Activated CD8-positive, alpha-beta memory T cell treated with anti-CD3 and anti-CD28 coated beads, Interleukin-2, amount 50 U/mL, for 24 hours (primary cell): ENCODE results near the gene ESPNL.

Source experiments
- DNase-seq: peaks from one replicate; pipeline ENCODE4 v3.0.0-alpha.2; 2020; ENCODE audit errors: extremely low read depth

The ESPNL gene

DNA sequence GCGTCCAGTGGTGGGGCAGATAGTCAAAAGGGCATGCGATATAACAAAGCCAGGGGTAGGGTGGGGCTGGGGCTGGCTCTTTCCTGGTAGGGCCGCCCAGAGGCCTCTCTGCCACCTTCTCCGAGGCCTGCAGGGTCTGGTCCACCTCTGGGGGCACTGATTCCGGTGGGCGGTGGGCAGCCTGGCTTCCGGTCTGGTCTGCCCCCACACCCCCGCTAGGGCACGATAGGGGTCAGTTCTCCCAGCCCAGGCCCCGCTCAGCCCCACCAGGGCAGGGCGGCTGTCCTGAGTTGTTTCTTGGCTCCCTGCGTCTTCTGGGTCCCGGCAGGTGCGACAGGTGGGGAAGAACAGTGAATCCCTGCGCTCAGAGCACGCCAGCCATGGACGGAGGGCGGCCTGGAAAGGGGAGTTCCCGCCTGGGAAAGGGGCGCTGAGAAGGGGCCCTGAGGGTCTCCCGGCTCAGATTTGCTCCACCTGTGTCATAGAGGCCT lies 57.9 kb downstream of the ESPNL start:
- DNase-seq: no peak

- DNase-seq: no peak
Measured at GRCh38 chr2:238158509-238159070, 58.5 kb downstream of the ESPNL start, which contains the start of gene ERFE. Gene ERFE (plus strand): TSS chr2:238158970. CDS start chr2:238159008, 38 bp downstream.

DNA sequence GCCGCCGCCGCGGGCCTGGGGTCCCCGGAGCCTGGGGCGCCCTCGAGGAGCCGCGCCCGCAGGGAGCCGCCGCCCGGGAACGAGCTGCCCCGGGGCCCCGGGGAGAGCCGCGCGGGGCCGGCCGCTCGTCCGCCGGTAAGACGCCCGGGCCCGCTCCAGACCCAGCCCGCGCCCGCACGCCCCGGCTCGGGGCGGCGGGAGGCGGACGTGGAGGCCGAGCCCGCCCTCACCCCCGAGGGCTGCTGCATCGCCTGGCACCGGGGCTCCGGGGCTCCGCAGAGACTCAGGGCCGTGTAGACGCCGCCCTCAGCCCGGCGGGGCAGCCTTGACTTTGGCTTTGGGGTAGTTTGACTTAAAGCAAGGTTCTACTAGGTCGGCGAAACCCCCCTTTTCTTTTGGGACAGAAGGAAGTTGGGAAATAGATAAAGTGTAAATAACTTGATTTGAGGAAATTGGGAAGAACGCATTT lies 59.0 kb downstream of the ESPNL start:
- no peak for DNase-seq

DNA sequence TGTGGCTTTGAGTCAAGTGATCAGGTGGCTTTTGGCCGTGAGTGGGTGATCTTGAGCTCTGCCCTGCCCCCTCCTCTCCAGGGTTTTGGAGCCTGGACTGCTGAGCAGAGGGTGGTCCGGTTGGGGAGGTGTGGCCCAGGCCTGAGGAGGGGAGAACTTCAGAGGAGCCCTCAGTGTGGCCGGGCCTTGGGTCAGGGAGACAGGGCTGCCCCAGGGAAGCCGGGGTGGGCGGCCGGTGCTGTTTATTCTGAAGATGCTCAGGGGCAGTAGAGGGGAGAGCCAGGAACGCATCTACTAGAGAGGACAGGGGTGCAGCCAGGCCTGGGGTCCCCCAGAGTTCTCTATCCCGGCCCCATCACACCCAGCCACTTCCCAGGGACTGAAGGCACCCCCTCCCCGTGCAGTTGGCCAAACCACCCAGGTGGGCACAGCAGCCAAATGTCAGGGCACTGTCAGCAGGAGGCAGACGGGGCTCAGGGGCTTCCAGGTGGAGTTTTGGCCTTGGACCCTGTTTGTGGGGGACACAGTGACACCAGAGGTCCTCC lies 59.6 kb downstream of the ESPNL start:
- DNase-seq: no peak

GRCh38 chr2:238160206-238161129 lies 60.3 kb downstream of the ESPNL start:
- DNase-seq: no peak

DNA sequence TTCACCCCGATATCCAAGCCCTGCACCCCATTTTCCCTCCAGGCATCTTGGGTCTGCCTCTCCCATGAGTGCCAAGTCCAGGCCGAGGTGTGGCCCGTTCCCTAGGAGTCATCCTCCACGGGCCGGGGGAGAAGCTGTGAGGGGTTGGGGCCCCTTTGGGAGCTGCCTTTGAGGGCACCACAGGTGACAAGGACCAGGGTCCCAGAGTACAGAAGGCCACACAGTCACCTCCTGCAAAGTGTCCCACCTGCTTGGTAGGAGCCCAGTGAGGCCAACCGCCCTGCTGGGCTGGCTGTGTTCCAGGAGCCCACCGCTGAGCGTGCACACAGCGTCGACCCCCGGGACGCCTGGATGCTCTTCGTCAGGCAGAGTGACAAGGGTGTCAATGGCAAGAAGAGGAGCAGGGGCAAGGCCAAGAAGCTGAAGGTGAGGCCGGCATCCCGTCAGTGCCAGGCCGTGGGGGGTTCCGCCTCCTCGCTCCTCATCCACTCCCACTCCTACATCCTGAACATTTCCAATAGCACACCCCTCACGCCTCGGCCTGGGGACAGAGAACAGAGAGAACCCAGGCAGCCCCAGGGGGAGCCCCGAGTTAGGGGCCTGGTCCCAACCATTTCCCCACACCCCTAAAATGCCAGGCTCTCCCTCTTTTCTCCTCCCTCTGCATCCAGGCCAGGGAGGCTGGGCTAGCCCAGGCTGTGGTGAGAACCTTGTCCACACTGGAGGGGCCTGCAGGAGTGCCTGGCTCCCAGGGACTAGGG lies 61.3 kb downstream of the ESPNL start:
- DNase-seq: no peak

GRCh38 chr2:238162251-238162845 lies 62.2 kb downstream of the ESPNL start:
- no peak for DNase-seq

- DNase-seq: no peak
Measured at GRCh38 chr2:238162846-238163441, 62.8 kb downstream of the ESPNL start.

- no peak for DNase-seq
Measured at GRCh38 chr2:238163481-238164198, 63.5 kb downstream of the ESPNL start.

GRCh38 chr2:238164906-238165287 lies 64.8 kb downstream of the ESPNL start:
- no peak for DNase-seq

GRCh38 chr2:238165288-238165921 lies 65.3 kb downstream of the ESPNL start:
- no peak for DNase-seq

DNA sequence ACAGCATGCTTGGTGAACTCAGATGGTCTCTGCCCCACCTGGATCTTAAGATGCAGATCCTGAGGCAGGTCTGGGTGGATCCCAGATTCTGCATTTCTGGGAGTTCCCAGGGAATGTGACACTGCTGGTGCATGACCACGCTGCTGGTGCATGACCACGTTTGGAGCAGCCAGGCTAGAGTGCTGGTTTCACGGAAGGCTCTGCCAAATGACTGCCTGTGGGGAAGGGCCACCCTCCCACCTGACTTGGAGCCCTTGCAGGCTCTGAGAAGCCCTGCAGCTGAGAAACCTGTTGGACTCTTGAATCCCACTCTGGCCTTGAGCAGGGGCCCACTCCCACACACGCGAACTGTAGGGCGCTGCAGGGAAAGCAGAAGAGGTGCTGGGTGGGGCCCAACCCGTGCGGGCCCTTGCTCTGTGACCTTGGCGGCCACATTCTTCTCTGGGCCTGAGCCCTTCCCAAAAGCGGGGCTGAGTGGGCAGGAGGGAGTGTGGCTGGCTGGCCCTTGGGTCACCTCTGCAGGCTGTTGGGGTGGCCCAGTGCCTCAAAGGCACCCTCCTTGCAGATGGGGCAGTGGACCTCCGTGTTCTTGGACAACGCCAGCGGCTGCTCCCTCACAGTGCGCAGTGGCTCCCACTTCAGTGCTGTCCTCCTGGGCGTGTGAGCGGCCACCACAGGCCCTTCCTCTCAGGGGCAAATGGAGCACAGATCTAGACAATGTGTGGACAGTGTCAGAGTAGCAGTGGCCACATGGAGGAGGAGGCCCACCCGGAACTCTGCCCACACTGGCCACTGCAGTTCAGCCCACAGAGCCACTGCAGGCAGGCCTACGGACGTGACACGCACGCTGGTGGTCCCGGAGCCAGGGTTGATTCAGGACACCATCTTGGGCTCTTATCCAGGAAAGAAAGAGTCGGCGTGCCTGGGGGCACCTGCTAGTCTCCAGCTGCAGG lies 66.5 kb downstream of the ESPNL start:
- DNase-seq: no peak

DNA sequence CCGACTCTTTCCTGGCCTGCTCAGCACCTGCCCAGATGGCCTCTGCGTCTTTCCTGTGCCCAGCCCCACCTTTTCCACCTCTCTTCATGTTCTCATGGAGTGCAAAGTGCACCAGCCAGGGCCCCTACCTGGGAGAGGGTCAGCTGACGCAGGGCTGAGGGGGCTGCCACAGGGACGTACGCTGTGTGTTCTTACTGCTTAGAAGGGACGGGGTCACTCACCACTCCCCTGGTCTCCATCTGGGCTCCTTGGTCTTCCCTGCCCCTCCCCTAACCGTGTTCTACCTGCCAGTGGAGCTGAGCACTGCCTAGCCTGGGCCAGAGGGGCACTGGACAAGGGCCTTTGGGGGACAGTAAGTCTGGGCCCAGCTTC lies 67.2 kb downstream of the ESPNL start:
- no peak for DNase-seq

GRCh38 chr2:238167761-238168160 lies 67.6 kb downstream of the ESPNL start:
- no peak for DNase-seq

DNA sequence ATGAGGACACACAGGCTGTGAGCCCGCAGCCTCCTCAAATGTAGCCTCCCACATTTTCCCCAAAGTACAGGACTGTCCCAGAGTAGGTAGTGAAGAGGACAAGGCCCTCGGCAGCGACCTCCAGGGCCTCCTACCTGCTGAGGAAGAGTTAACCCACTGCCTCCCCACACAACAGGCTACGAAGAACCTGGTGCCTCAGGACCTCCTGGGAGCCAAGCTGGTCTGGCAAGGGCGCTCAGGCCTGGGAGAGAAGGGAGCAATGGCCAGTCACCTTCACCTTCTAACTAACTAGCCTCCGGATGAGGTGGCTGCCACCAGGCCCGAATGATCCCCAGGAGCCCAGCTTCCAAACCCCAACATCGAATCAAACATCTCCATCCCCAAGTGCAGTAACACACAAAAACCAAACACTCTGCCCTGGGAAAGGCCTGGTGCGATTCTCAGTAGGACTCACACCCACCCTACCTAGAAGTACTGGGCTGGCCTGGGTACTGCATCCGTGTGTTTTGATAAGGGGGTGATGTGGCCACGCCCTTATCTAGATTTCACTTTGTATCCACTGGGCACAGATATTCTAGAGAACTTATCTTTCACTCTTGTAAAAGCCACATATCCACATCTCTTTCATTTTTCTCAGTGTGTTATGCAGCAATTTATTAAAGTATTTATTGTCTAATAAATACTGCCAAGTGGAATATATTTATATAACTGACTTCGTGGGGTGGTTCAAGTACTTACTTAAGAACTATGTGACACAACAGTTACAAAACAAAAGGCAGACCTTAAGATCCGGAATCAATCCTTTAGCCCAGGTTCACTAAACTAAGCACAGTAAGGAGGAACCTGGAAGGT lies 68.3 kb downstream of the ESPNL start:
- no peak for DNase-seq

- no peak for DNase-seq
Measured at GRCh38 chr2:238169048-238169707, 69.0 kb downstream of the ESPNL start.

- DNase-seq: no peak
Measured at GRCh38 chr2:238169708-238170251, 69.6 kb downstream of the ESPNL start.
